Aorta (tissue), 5 donors: ENCODE results near the gene ZDHHC3. TPM values are rescaled to one million over a fixed set of nuclear protein-coding genes. Genes with fewer than 3 reads are reported as not detected.
A peak's percentile ranks its signal among the peaks of the same experiment; 100 is the strongest.

Experiments
- ATAC-seq: fragments of 200-7000 bp; cut with Tn5 transposase; one replicate; pipeline ENCODE4 v1.9.1; 2022; ENCODE audit warnings: moderate library complexity; ENCODE audit not compliant: low FRiP score
- DNase-seq, 2 donors: peaks; one replicate each; pipeline ENCODE4 v3.0.0-alpha.2; 2020
- H3K27ac ChIP-seq, 2 donors: one replicate each; pipeline ENCODE4 v1.5.1; 2013; ENCODE audit warnings: low read length in 2 of 2, mild to moderate bottlenecking in 2 of 2, moderate library complexity in 2 of 2, control low read depth in 1 of 2, inconsistent platforms in 1 of 2, low read depth in 1 of 2
- H3K27me3 ChIP-seq, 2 donors: one replicate each; pipeline ENCODE4 v1.6.1; 2013; ENCODE audit warnings: control low read depth in 1 of 2, low read length in 1 of 2, mild to moderate bottlenecking in 1 of 2, moderate library complexity in 1 of 2; ENCODE audit not compliant: insufficient read depth in 2 of 2, control insufficient read depth in 1 of 2
- H3K36me3 ChIP-seq, 2 donors: one replicate each; pipeline ENCODE4 v1.6.1; 2013; ENCODE audit warnings: control low read depth in 1 of 2, low read length in 1 of 2, mild to moderate bottlenecking in 1 of 2; ENCODE audit not compliant: insufficient read depth in 2 of 2, control insufficient read depth in 1 of 2
- H3K4me1 ChIP-seq, 2 donors: one replicate each; pipeline ENCODE4 v1.6.1; 2013; ENCODE audit warnings: low read length in 2 of 2, control low read depth in 1 of 2, mild to moderate bottlenecking in 1 of 2, moderate library complexity in 1 of 2; ENCODE audit not compliant: insufficient read depth in 2 of 2, control insufficient read depth in 1 of 2
- H3K4me3 ChIP-seq, 2 donors: one replicate each; pipeline ENCODE4 v1.5.1; 2013; ENCODE audit warnings: low read length in 2 of 2, control low read depth in 1 of 2, mild to moderate bottlenecking in 1 of 2
- H3K9me3 ChIP-seq: one replicate; pipeline ENCODE4 v1.6.1; 2013; ENCODE audit warnings: mild to moderate bottlenecking, low read length; ENCODE audit not compliant: control insufficient read depth
- WGBS, 2 donors: extraction: QIAGEN DNeasy Blood & Tissue Kit; methylation state at CpG; one replicate each; pipeline ENCODE4 v1.1.7; 2013; 5-methylcytosine and 5-hydroxymethylcytosine counted together
- intact Hi-C, 2 donors: fragments of 100-400 bp; cut with DNase I; formaldehyde crosslinking; loops; one replicate each; pipeline versions ENCODE4 v1.14.2 to v1.15.0; 2022
- polyA plus RNA-seq, 2 donors: library from polyadenylated mRNA; stranded (reverse); fragments of 200-250 nt; gene quantifications; one replicate each; pipeline ENCODE4 v1.2.3, GENCODE V29; 2013
- total RNA-seq, 2 donors: library from RNA; stranded (reverse); fragmentation: NEBNext Ultra II Directional; extraction: Animal tissue kit (Norgen Biotek cat#: 25700); gene quantifications; one replicate each; pipeline ENCODE4 v1.2.1, GENCODE V29; 2021
- donor health status: healthy with polysubstance abuse.
- donor health status: Bipolar disorder and iron deficiency.
- donor health status: DM: no; HTN: no; CAD: no.
- donor health status: DM: no; HTN: no; CAD: no.
- donor health status: DM: yes; HTN: yes; CAD: no.

The ZDHHC3 gene
- total and polyA plus RNA-seq, 4 donors = 44.8 to 62.2 (median 55.0) TPM

- H3K27ac ChIP-seq = no peak overlapping the region
- no peaks in the 10 kb centered on the region for H3K9me3 ChIP-seq
- H3K4me3 ChIP-seq = no peak overlapping the region
- no peaks in the 10 kb centered on the region for H3K4me1 ChIP-seq
- no peaks in the 10 kb centered on the region for H3K27me3 ChIP-seq
- H3K36me3 ChIP-seq = peaks cover 4 to 7% of the 10 kb centered on the region in 2 donors
- 79 to 82% methylated on average over 2 of the region's 2 CpGs for WGBS, 2 donors
- ATAC-seq (no peak), DNase-seq (no peak)
- intact Hi-C loops = no loop called here
Measured at GRCh38 chr3:45002139-45002660, 26.2 kb upstream of the ZDHHC3 start.

GRCh38 chr3:45001738-45002137, 25.8 kb upstream of the ZDHHC3 start:
- Histone ChIP-seq H3K27me3 (no peaks in the 10 kb centered on the region), H3K36me3 (peaks cover 4 to 7% of the 10 kb centered on the region in 2 donors), H3K9me3 (no peaks in the 10 kb centered on the region), H3K4me3 (no peak overlapping the region), H3K27ac (no peak overlapping the region), H3K4me1 (no peaks in the 10 kb centered on the region)
- intact Hi-C loops = no loop called here
- DNase-seq (no peak), ATAC-seq (no peak)
- WGBS, 2 donors = 90 to 93% methylated on average over 3 of the region's 3 CpGs

GRCh38 chr3:45000823-45001222, 24.8 kb upstream of the ZDHHC3 start:
- DNase-seq = no peak
- H3K4me1 ChIP-seq = no peaks in the 10 kb centered on the region
- ATAC-seq = no peak
- intact Hi-C loops = no loop called here
- 93 to 96% methylated on average over 4 of the region's 4 CpGs for WGBS, 2 donors
- no peaks in the 10 kb centered on the region for H3K27me3 ChIP-seq
- H3K36me3 ChIP-seq = peaks cover 4 to 7% of the 10 kb centered on the region in 2 donors
- no peak overlapping the region for H3K27ac ChIP-seq
- no peak overlapping the region for H3K4me3 ChIP-seq
- no peaks in the 10 kb centered on the region for H3K9me3 ChIP-seq

- no peaks in the 10 kb centered on the region for H3K27me3 ChIP-seq
- no peak overlapping the region for H3K4me3 ChIP-seq
- no peak for ATAC-seq
- H3K36me3 ChIP-seq = peaks cover 4 to 7% of the 10 kb centered on the region in 2 donors
- no peaks in the 10 kb centered on the region for H3K4me1 ChIP-seq
- DNase-seq = no peak
- H3K9me3 ChIP-seq = no peaks in the 10 kb centered on the region
- WGBS, 2 donors = 87 to 88% methylated on average over 2 of the region's 2 CpGs
- intact Hi-C loops = no loop called here
- H3K27ac ChIP-seq = no peak overlapping the region
Measured at GRCh38 chr3:44999782-45000181, 23.8 kb upstream of the ZDHHC3 start.

- H3K27ac ChIP-seq = no peak overlapping the region
- H3K36me3 ChIP-seq = peaks cover 0 to 7% of the 10 kb centered on the region in 2 donors
- ATAC-seq (no peak), DNase-seq (no peak)
- H3K27me3 ChIP-seq = no peaks in the 10 kb centered on the region
- no peaks in the 10 kb centered on the region for H3K4me1 ChIP-seq
- 72 to 75% methylated on average over 3 of the region's 3 CpGs for WGBS, 2 donors
- H3K4me3 ChIP-seq = no peak overlapping the region
- H3K9me3 ChIP-seq = no peaks in the 10 kb centered on the region
- intact Hi-C loops = no loop called here
Measured at GRCh38 chr3:44996556-44996969, 20.6 kb upstream of the ZDHHC3 start.

GRCh38 chr3:44995142-44995770, 19.3 kb upstream of the ZDHHC3 start:
- 79 to 80% methylated on average over 8 of the region's 8 CpGs for WGBS, 2 donors
- no peak for DNase-seq
- no peaks in the 10 kb centered on the region for H3K4me1 ChIP-seq

GRCh38 chr3:44993471-44994205, 17.7 kb upstream of the ZDHHC3 start:
- intact Hi-C loops = no loop called here
- no peak for DNase-seq
- H3K36me3 ChIP-seq = peaks cover 0 to 3% of the 10 kb centered on the region in 2 donors
- no peaks in the 10 kb centered on the region for H3K27me3 ChIP-seq
- ATAC-seq = no peak
- no peaks in the 10 kb centered on the region for H3K4me1 ChIP-seq
- no peak overlapping the region for H3K4me3 ChIP-seq
- H3K9me3 ChIP-seq = no peaks in the 10 kb centered on the region
- H3K27ac ChIP-seq = no peak overlapping the region

More at GRCh38 chr3:44995142-44995770, 19.3 kb upstream of the ZDHHC3 start:
- ATAC-seq = peak; percentile 75
- Histone ChIP-seq H3K36me3 (peaks cover 0 to 4% of the 10 kb centered on the region in 2 donors), H3K9me3 (no peaks in the 10 kb centered on the region), H3K27ac (no peak overlapping the region), H3K4me3 (no peak overlapping the region), H3K27me3 (no peaks in the 10 kb centered on the region)
- intact Hi-C loops = no loop called here

GRCh38 chr3:44992555-44993470, 16.8 kb upstream of the ZDHHC3 start:
- no peak for ATAC-seq
- no peak overlapping the region for H3K27ac ChIP-seq
- no peak overlapping the region for H3K4me3 ChIP-seq
- WGBS, 2 donors = 63 to 70% methylated on average over 7 of the region's 7 CpGs
- no peaks in the 10 kb centered on the region for H3K27me3 ChIP-seq
- intact Hi-C loops = no loop called here
- peaks cover 0 to 3% of the 10 kb centered on the region in 2 donors for H3K36me3 ChIP-seq
- DNase-seq = no peak
- no peaks in the 10 kb centered on the region for H3K9me3 ChIP-seq
- H3K4me1 ChIP-seq = no peaks in the 10 kb centered on the region
